ENCODE measurements around the gene MAGI2. TPM values are rescaled to one million over a fixed set of nuclear protein-coding genes. Genes with fewer than 3 reads are reported as not detected.

Gene MAGI2
- total and polyA plus RNA-seq, 8 donors: 6.1 to 9.2 (median 7.1) TPM

- Histone ChIP-seq H3K4me1 (no peaks in the 10 kb centered on the region), H3K9me3 (no peaks in the 10 kb centered on the region), H3K4me3 (no peak overlapping the region), H3K27me3 (no peaks in the 10 kb centered on the region), H3K27ac (no peak overlapping the region), H3K36me3 (no peaks in the 10 kb centered on the region)
- TF ChIP-seq CTCF (IDR thresholded peaks at IDR 0.05): no peak
- ATAC-seq: no peak
- intact Hi-C loops (cut with DNase I): no loop called here
- no peak for DNase-seq
These were observed 513.8 kb downstream of the MAGI2 start for GRCh38 chr7:78939669-78940068.

DNA sequence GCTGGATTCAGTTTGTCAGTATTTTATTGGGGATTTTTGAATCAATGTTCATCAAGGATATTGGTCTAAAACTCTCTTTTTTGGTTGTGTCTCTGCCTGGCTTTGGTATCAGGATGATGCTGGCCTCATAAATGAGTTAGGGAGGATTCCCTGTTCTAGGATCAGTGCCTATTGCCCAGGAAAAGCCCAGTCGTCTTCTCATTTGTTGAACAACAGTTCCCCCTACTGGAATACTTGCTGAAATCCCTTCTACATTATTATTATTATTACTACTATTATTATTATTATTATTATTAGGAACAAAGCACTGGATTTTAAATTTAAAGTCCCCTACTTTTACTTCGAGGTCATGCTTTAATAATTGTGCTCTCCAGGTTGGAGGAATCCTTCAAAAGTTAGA lies 528.9 kb downstream of the MAGI2 start:
- Histone ChIP-seq H3K36me3 (no peaks in the 10 kb centered on the region), H3K9me3 (no peaks in the 10 kb centered on the region), H3K27ac (no peak overlapping the region), H3K4me3 (no peak overlapping the region), H3K4me1 (no peaks in the 10 kb centered on the region), H3K27me3 (no peaks in the 10 kb centered on the region)
- peak in 1 of 4 donors; percentile 19 for DNase-seq
- intact Hi-C loops (cut with DNase I): no loop called here
- ATAC-seq: no peak
- no peak for TF ChIP-seq CTCF (IDR thresholded peaks at IDR 0.05)

GRCh38 chr7:78912781-78913180 lies 540.7 kb downstream of the MAGI2 start:
- Histone ChIP-seq H3K27ac (no peak overlapping the region), H3K9me3 (no peaks in the 10 kb centered on the region), H3K4me3 (no peak overlapping the region), H3K4me1 (no peaks in the 10 kb centered on the region), H3K27me3 (no peaks in the 10 kb centered on the region), H3K36me3 (no peaks in the 10 kb centered on the region)
- no peak for DNase-seq
- intact Hi-C loops (cut with DNase I): no loop called here
- ATAC-seq: no peak
- no peak for TF ChIP-seq CTCF (IDR thresholded peaks at IDR 0.05)

DNA sequence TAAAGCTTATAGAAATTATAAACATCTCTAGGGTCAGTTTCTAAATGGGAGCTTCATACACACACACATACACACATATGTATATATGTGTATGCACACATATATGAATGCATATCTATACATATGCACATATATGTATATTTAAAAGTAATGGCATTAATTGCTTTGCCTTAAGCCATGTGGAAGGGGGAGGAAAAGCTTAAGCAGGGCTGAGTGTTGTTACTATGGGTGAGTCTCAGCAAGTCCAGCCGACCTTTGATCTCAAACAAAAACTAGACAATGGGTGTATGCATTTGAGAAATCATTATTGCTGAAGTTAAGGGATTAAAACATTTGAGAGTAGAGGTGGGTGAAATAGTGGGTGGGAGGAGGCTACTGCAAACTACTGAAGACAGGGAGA lies 546.7 kb downstream of the MAGI2 start:
- no peak for TF ChIP-seq CTCF (IDR thresholded peaks at IDR 0.05)
- Histone ChIP-seq H3K27me3 (no peaks in the 10 kb centered on the region), H3K36me3 (no peaks in the 10 kb centered on the region), H3K4me1 (no peaks in the 10 kb centered on the region), H3K9me3 (no peaks in the 10 kb centered on the region), H3K27ac (no peak overlapping the region), H3K4me3 (no peak overlapping the region)
- DNase-seq (no peak), ATAC-seq (no peak)
- intact Hi-C loops (cut with DNase I): no loop called here

GRCh38 chr7:78905436-78905835 lies 548.0 kb downstream of the MAGI2 start:
- no peak for ATAC-seq
- no peak overlapping the region for H3K4me3 ChIP-seq
- no peak for TF ChIP-seq CTCF (IDR thresholded peaks at IDR 0.05)
- H3K4me1 ChIP-seq: no peaks in the 10 kb centered on the region
- intact Hi-C loops (cut with DNase I): no loop called here
- no peak overlapping the region for H3K27ac ChIP-seq
- no peak for DNase-seq
- no peaks in the 10 kb centered on the region for H3K36me3 ChIP-seq
- no peaks in the 10 kb centered on the region for H3K9me3 ChIP-seq
- H3K27me3 ChIP-seq: no peaks in the 10 kb centered on the region

All from left lung (tissue), 10 donors.